Hematopoietic multipotent progenitor cell treated with erythropoietin and hydrocortisone succinate and interleukin-3 and kit ligand, for 17 days (in vitro differentiated cells): ENCODE measurements around the gene CCDC188.
"Not testable (repeated sequence)": the region's sequence is repeated elsewhere in the genome, so short reads cannot be mapped to it uniquely, and the experiment has no call there.

Source experiments
- DNase-seq: peaks from one replicate; pipeline ENCODE4 v3.0.0-alpha.2; 2015; ENCODE audit warnings: low spot score

The CCDC188 gene

GRCh38 chr22:20169253-20169822, 18.5 kb upstream of the CCDC188 start:
- no peak for DNase-seq

GRCh38 chr22:20167643-20168322, 16.9 kb upstream of the CCDC188 start:
- DNase-seq, result no peak

- DNase-seq, result no peak
These were observed 15.8 kb upstream of the CCDC188 start for GRCh38 chr22:20166703-20167102.

- DNase-seq, result no peak
These were observed 15.1 kb upstream of the CCDC188 start for GRCh38 chr22:20165913-20166312.

GRCh38 chr22:20165421-20165820, 14.6 kb upstream of the CCDC188 start:
- no peak for DNase-seq

- DNase-seq, result no peak
These were observed 14.0 kb upstream of the CCDC188 start for GRCh38 chr22:20164863-20165262.

GRCh38 chr22:20160041-20160440, 9.2 kb upstream of the CCDC188 start:
- DNase-seq, result no peak

GRCh38 chr22:20159531-20159930, 8.7 kb upstream of the CCDC188 start:
- not testable (repeated sequence) for DNase-seq

- DNase-seq, result no peak
These were observed 8.2 kb upstream of the CCDC188 start for GRCh38 chr22:20159076-20159475.

GRCh38 chr22:20158391-20159036, 7.7 kb upstream of the CCDC188 start:
- DNase-seq, result no peak

- DNase-seq, result no peak
These were observed 6.8 kb upstream of the CCDC188 start for GRCh38 chr22:20157430-20158183.

GRCh38 chr22:20156611-20157429, 6.0 kb upstream of the CCDC188 start:
- DNase-seq, result peak; percentile 77

- DNase-seq, result no peak
These were observed 5.2 kb upstream of the CCDC188 start for GRCh38 chr22:20156042-20156389.

- no peak for DNase-seq
These were observed 4.6 kb upstream of the CCDC188 start for GRCh38 chr22:20155330-20156041.

GRCh38 chr22:20154602-20155187, 3.8 kb upstream of the CCDC188 start:
- no peak for DNase-seq

GRCh38 chr22:20153945-20154344, 3.1 kb upstream of the CCDC188 start:
- DNase-seq, result no peak

- DNase-seq, result no peak
These were observed 1.6 kb upstream of the CCDC188 start for GRCh38 chr22:20152464-20152890.

GRCh38 chr22:20151276-20151588, 377 bp upstream of the CCDC188 start:
- no peak for DNase-seq

GRCh38 chr22:20149257-20150250, 1.3 kb downstream of the CCDC188 start:
- no peak for DNase-seq

- DNase-seq, result no peak
These were observed 2.4 kb downstream of the CCDC188 start for GRCh38 chr22:20148414-20148813.
